Measurements from ENCODE around the gene CBLL2. TPM values are rescaled to one million over a fixed set of nuclear protein-coding genes. Genes with fewer than 3 reads are reported as not detected.

The CBLL2 gene
- total and polyA plus RNA-seq, 10 of the 15 experiments (the other 5 are each of a cell fraction or from before 2014, with no cell fraction given) = 0.12 to 0.17 TPM; not detected in 8

DNA sequence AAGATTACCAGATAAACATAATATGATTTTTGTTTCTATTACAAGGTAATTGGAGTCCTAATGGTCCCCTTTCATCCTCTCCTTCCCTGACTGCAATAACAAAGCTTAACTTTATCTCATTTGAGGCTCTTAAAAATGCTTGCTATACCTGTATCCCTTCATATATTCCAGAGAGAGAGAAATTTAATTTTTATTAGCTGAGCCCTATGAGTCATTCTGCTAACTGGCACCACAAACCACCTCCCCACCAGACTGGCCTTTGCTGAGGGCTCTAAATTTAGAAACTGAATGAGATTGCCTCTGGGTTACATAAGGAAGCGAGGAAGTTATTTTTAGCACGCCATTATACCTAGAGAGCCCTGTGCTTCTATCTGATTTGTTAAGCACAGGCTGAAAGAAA is 27.4 kb downstream of the CBLL2 start:
- DNase-seq (ENCODE audit: low read depth, low spot score) (no peak), ATAC-seq (peak; percentile 62), FAIRE-seq (no peak)
- H3K9ac ChIP-seq (ENCODE audit: control insufficient read depth, insufficient read depth, low read length) = no peak overlapping the region
- H3K36me3 ChIP-seq (ENCODE audit: control insufficient read depth in 2 of 2, insufficient read depth in 2 of 2, low read length in 1 of 2) = no peaks in the 10 kb centered on the region
- no peaks in the 10 kb centered on the region for H3K27me3 ChIP-seq (replicated peaks in 1 of 2; ENCODE audit: control insufficient read depth in 2 of 2, insufficient read depth in 2 of 2, low read length in 1 of 2)
- H2AFZ ChIP-seq (ENCODE audit: control insufficient read depth, low read depth, low read length) = no peak overlapping the region
- ChIA-PET SMC1A (ENCODE audit: uncharacterized antibody, unreplicated experiment) (no interaction called here), CTCF (no interaction called here), POLR2A (no interaction called here), RAD21 (ENCODE audit: unreplicated experiment) (no interaction called here)
- in situ Hi-C loops (cut with MboI) = no loop called here
- no peaks in the 10 kb centered on the region for H3K9me3 ChIP-seq (replicated peaks; ENCODE audit: control insufficient read depth, insufficient read depth, low read length)
- no peak overlapping the region for H3K4me2 ChIP-seq (ENCODE audit: control insufficient read depth, insufficient read depth)
- no peak overlapping the region for H3K27ac ChIP-seq (ENCODE audit: control insufficient read depth, insufficient read depth)
- WGBS (ENCODE audit: insufficient coverage, insufficient replicate concordance, low lambda C conversion rate, missing lambda C conversion rate) = 0% methylated on average over 2 of the region's 2 CpGs
- H3K4me3 ChIP-seq = no peak overlapping the region
- BruUV-seq (replicated peaks) = no TSS peak
- no peaks in the 10 kb centered on the region for H3K79me2 ChIP-seq (ENCODE audit: control insufficient read depth, insufficient read depth, low read length)
- no peaks in the 10 kb centered on the region for H3K4me1 ChIP-seq (ENCODE audit: control insufficient read depth, insufficient read depth, low read length)
- intact Hi-C loops (cut with micrococcal nuclease; ENCODE audit: unreplicated experiment) = no loop called here
- no peaks in the 10 kb centered on the region for H4K20me1 ChIP-seq (ENCODE audit: control insufficient read depth, insufficient read depth)
- TF ChIP-seq LARP7 (IDR thresholded peaks at IDR 0.05) (no peak), NRF1 (conservative IDR thresholded peaks at IDR 0.05; ENCODE audit: low read depth, low read length) (no peak), NR2C2 (IDR thresholded peaks at IDR 0.05; ENCODE audit: borderline replicate concordance, control insufficient read depth, insufficient read length, low read depth) (no peak), EGR1 (IDR thresholded peaks at IDR 0.05; ENCODE audit: borderline replicate concordance in 1 of 2, low read depth in 2 of 2, low read length in 2 of 2) (no peak), BMI1 (IDR thresholded peaks at IDR 0.05; ENCODE audit: borderline replicate concordance) (no peak), MYB (IDR thresholded peaks at IDR 0.05; ENCODE audit: borderline replicate concordance, low read depth, low read length) (no peak), IRF4 (IDR thresholded peaks at IDR 0.05; ENCODE audit: low read depth, low read length) (no peak), CBFB (IDR thresholded peaks at IDR 0.05; ENCODE audit: low read depth) (no peak), SIX5 (IDR thresholded peaks at IDR 0.05; ENCODE audit: low read depth, low read length, severe bottlenecking) (no peak), REST (IDR thresholded peaks at IDR 0.05; ENCODE audit: low read depth, low read length) (no peak), NFYA (IDR thresholded peaks at IDR 0.05; ENCODE audit: borderline replicate concordance, low read depth, low read length) (no peak), PRDM15 (CRISPR knock-in tag; IDR thresholded peaks at IDR 0.05) (no peak), YY1 (IDR thresholded peaks at IDR 0.05; ENCODE audit: low read depth, low read length) (no peak), RBBP5 (conservative IDR thresholded peaks at IDR 0.05) (no peak)
- TF ChIP-seq, protein P1, sequence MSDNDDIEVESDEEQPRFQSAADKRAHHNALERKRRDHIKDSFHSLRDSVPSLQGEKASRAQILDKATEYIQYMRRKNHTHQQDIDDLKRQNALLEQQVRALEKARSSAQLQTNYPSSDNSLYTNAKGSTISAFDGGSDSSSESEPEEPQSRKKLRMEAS (IDR thresholded peaks at IDR 0.05; ENCODE audit: low read depth, low read length) = no peak
- TF ChIP-seq, protein P2, sequence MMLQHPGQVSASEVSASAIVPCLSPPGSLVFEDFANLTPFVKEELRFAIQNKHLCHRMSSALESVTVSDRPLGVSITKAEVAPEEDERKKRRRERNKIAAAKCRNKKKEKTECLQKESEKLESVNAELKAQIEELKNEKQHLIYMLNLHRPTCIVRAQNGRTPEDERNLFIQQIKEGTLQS (IDR thresholded peaks at IDR 0.05; ENCODE audit: borderline replicate concordance, extremely low read depth, low read depth, low read length) = no peak

Data from GM12878 (cell line).